ENCODE results near the gene CAPZA2.

CAPZA2 gene

DNA sequence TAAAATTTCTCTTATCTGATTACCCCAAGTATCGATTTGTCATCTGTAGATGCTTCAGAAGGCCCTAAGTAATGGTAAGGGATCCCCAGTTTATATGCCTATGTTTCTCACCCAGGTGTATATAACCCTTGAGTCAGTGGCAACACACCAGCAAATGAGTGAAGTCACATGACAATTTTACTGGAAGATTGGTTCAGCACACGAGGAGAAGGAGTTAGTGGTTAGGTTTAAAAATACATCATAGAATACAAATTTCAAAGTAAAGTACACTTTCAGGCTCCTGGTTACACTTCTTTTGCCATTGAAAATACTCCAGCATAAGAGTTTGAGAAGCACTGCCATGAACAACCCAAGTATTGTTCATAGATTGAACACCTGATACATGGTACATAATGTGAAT is 29.7 kb upstream of the CAPZA2 start:
- Histone ChIP-seq H3K27me3 (ENCODE audit: control insufficient read depth, insufficient read depth, low read length, poor library complexity, severe bottlenecking) (no peaks in the 10 kb centered on the region), H3K4me3 (ENCODE audit: insufficient read depth, low read depth, low read length) (no peak overlapping the region), H3K4me1 (ENCODE audit: control insufficient read depth, insufficient read depth, low read length) (no peaks in the 10 kb centered on the region), H3K36me3 (ENCODE audit: control insufficient read depth, insufficient read depth, low read length) (no peaks in the 10 kb centered on the region), H3K9me3 (ENCODE audit: control insufficient read depth, low read length) (no peaks in the 10 kb centered on the region), H3K27ac (ENCODE audit: insufficient read depth, low read depth, low read length, poor library complexity, severe bottlenecking) (no peak overlapping the region)
- WGBS, 2 experiments, result 90 to 95% methylated on average over 1 of the region's 2 CpGs

GRCh38 chr7:116834815-116835504 is 27.4 kb upstream of the CAPZA2 start:
- Histone ChIP-seq H3K27me3 (ENCODE audit: control insufficient read depth, insufficient read depth, low read length, poor library complexity, severe bottlenecking) (no peaks in the 10 kb centered on the region), H3K27ac (ENCODE audit: insufficient read depth, low read depth, low read length, poor library complexity, severe bottlenecking) (no peak overlapping the region), H3K4me3 (ENCODE audit: insufficient read depth, low read depth, low read length) (no peak overlapping the region), H3K4me1 (ENCODE audit: control insufficient read depth, insufficient read depth, low read length) (no peaks in the 10 kb centered on the region), H3K36me3 (ENCODE audit: control insufficient read depth, insufficient read depth, low read length) (no peaks in the 10 kb centered on the region), H3K9me3 (ENCODE audit: control insufficient read depth, low read length) (no peaks in the 10 kb centered on the region)
- WGBS, 2 experiments, result 92 to 95% methylated on average over 8 of the region's 9 CpGs

DNA sequence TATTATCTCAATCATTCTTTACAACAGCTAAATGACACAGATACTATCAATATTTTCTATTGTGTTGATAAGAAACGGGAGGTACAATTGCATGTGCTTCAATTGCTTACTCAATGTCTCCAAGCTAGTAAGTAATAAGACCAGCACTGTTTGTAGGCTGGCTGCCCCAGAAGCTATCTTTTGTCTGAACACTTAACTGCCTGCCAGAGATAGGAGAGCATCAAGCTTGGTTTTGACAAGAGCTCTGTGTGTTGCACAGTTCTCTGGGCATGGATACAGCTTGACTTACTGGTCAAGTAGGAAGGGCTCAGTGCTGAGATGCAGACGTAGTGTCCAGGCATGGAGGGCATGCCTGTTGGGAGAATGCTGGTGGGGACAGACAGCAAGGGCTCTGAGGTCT is 26.3 kb upstream of the CAPZA2 start:
- Histone ChIP-seq H3K27me3 (ENCODE audit: control insufficient read depth, insufficient read depth, low read length, poor library complexity, severe bottlenecking) (no peaks in the 10 kb centered on the region), H3K36me3 (ENCODE audit: control insufficient read depth, insufficient read depth, low read length) (no peaks in the 10 kb centered on the region), H3K4me1 (ENCODE audit: control insufficient read depth, insufficient read depth, low read length) (no peaks in the 10 kb centered on the region), H3K9me3 (ENCODE audit: control insufficient read depth, low read length) (no peaks in the 10 kb centered on the region), H3K27ac (ENCODE audit: insufficient read depth, low read depth, low read length, poor library complexity, severe bottlenecking) (no peak overlapping the region), H3K4me3 (ENCODE audit: insufficient read depth, low read depth, low read length) (no peak overlapping the region)
- WGBS, 2 experiments, result 96% methylated on average over 2 of the region's 2 CpGs

DNA sequence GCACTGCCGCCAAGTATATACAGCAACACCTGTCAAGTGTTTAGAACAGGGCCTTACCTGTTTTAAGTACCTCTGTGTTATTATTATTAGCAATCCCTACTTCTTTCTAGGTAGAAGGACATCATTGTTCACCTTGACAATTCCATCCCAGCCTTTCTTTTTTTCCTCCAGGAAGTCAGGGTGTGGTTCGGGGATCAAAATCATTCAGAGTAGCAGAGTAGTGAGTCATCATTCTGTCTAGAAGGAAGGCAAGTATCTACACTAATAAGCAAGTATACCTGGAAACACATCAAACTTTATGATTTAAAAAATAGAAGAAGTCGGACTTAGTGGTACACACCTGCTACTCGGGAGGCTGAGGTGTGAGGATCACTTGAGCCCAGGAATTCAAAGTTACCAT is 25.5 kb upstream of the CAPZA2 start:
- no peaks in the 10 kb centered on the region for H3K4me1 ChIP-seq (ENCODE audit: control insufficient read depth, insufficient read depth, low read length)
- H3K36me3 ChIP-seq (ENCODE audit: control insufficient read depth, insufficient read depth, low read length), result no peaks in the 10 kb centered on the region
- H3K4me3 ChIP-seq (ENCODE audit: insufficient read depth, low read depth, low read length), result no peak overlapping the region
- no peaks in the 10 kb centered on the region for H3K9me3 ChIP-seq (ENCODE audit: control insufficient read depth, low read length)
- no peaks in the 10 kb centered on the region for H3K27me3 ChIP-seq (ENCODE audit: control insufficient read depth, insufficient read depth, low read length, poor library complexity, severe bottlenecking)
- 96 to 98% methylated on average over 4 of the region's 4 CpGs for WGBS, 2 experiments
- no peak overlapping the region for H3K27ac ChIP-seq (ENCODE audit: insufficient read depth, low read depth, low read length, poor library complexity, severe bottlenecking)

DNA sequence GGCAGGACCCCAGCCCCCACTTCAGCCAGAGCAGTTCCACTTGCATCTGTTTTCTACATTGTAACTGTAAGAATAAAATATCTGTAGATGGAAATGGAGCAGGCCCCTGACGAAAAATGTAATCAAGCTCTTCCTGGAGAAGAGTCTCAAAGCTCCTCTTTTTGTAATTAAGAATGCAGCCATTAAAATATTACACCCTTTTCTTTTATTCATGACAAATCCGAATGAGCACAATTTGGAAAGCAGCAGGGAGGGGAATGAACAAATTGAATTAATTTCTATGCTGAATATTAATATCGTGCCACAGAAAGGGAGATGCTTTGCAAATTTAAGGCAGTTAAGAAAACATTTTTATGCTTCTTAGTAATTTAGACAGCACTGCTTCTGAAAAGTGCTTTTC is 24.8 kb upstream of the CAPZA2 start:
- WGBS, 2 experiments, result 93 to 97% methylated on average over 2 of the region's 3 CpGs
- no peaks in the 10 kb centered on the region for H3K4me1 ChIP-seq (ENCODE audit: control insufficient read depth, insufficient read depth, low read length)

GRCh38 chr7:116840256-116840655 is 22.1 kb upstream of the CAPZA2 start:
- Histone ChIP-seq H3K36me3 (ENCODE audit: control insufficient read depth, insufficient read depth, low read length) (no peaks in the 10 kb centered on the region), H3K27me3 (ENCODE audit: control insufficient read depth, insufficient read depth, low read length, poor library complexity, severe bottlenecking) (no peaks in the 10 kb centered on the region), H3K9me3 (ENCODE audit: control insufficient read depth, low read length) (no peaks in the 10 kb centered on the region), H3K4me1 (ENCODE audit: control insufficient read depth, insufficient read depth, low read length) (no peaks in the 10 kb centered on the region), H3K27ac (ENCODE audit: insufficient read depth, low read depth, low read length, poor library complexity, severe bottlenecking) (no peak overlapping the region), H3K4me3 (ENCODE audit: insufficient read depth, low read depth, low read length) (no peak overlapping the region)
- WGBS, 2 experiments, result 53 to 68% methylated on average over 4 to 5 of the region's 5 CpGs

More for the DNA sequence above, 24.8 kb upstream of the CAPZA2 start:
- H3K36me3 ChIP-seq (ENCODE audit: control insufficient read depth, insufficient read depth, low read length), result no peaks in the 10 kb centered on the region
- no peak overlapping the region for H3K27ac ChIP-seq (ENCODE audit: insufficient read depth, low read depth, low read length, poor library complexity, severe bottlenecking)
- no peaks in the 10 kb centered on the region for H3K27me3 ChIP-seq (ENCODE audit: control insufficient read depth, insufficient read depth, low read length, poor library complexity, severe bottlenecking)
- no peak overlapping the region for H3K4me3 ChIP-seq (ENCODE audit: insufficient read depth, low read depth, low read length)
- H3K9me3 ChIP-seq (ENCODE audit: control insufficient read depth, low read length), result no peaks in the 10 kb centered on the region

DNA sequence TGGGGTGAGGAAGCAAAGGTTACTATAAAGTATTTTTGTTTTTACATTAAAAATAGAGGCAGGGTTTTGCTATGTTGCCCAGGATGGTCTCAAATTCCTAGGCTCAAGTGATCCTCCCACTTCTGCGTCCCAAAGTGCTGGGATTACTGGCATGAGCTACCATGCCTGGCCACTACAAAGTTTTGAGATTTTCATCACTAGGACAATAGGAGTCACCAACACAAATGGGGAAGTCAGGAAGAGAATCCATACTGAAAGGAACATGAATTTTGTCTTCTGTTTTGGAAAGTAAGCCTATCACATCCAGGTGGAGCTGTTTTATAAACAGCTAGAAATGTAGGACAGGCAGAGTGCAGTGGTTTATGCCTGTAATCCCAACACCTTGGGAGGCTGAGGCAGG is 20.0 kb upstream of the CAPZA2 start:
- H3K27me3 ChIP-seq (ENCODE audit: control insufficient read depth, insufficient read depth, low read length, poor library complexity, severe bottlenecking), result no peaks in the 10 kb centered on the region
- no peaks in the 10 kb centered on the region for H3K9me3 ChIP-seq (ENCODE audit: control insufficient read depth, low read length)
- H3K27ac ChIP-seq (ENCODE audit: insufficient read depth, low read depth, low read length, poor library complexity, severe bottlenecking), result no peak overlapping the region
- H3K4me3 ChIP-seq (ENCODE audit: insufficient read depth, low read depth, low read length), result no peak overlapping the region
- H3K36me3 ChIP-seq (ENCODE audit: control insufficient read depth, insufficient read depth, low read length), result no peaks in the 10 kb centered on the region
- 72 to 86% methylated on average over 1 of the region's 1 CpG for WGBS, 2 experiments
- H3K4me1 ChIP-seq (ENCODE audit: control insufficient read depth, insufficient read depth, low read length), result no peaks in the 10 kb centered on the region

DNA sequence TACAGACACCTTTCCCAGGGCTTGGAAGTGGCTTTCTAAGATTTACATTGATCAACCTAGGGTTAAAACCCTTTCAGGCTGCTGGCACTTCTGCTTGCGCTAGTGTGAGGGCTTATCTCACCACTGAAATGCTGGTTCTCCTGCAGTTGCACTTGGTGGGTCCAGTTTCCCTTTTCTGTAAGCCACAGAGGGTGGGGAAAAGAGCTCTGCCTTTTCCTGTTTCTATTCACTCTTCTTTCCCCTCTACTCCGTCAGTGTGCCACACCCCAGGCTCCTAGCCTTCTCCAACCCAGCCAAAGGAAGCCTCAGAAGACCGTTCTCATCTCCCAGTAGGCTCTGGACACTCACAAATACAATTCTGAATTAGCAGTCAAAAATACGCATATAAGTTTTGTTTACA is 19.0 kb upstream of the CAPZA2 start:
- Histone ChIP-seq H3K36me3 (ENCODE audit: control insufficient read depth, insufficient read depth, low read length) (no peaks in the 10 kb centered on the region), H3K27ac (ENCODE audit: insufficient read depth, low read depth, low read length, poor library complexity, severe bottlenecking) (no peak overlapping the region), H3K27me3 (ENCODE audit: control insufficient read depth, insufficient read depth, low read length, poor library complexity, severe bottlenecking) (no peaks in the 10 kb centered on the region), H3K4me1 (ENCODE audit: control insufficient read depth, insufficient read depth, low read length) (no peaks in the 10 kb centered on the region), H3K4me3 (ENCODE audit: insufficient read depth, low read depth, low read length) (no peak overlapping the region), H3K9me3 (ENCODE audit: control insufficient read depth, low read length) (no peaks in the 10 kb centered on the region)
- WGBS, 2 experiments, result 91 to 97% methylated on average over 4 of the region's 4 CpGs

GRCh38 chr7:116851175-116851574 is 11.2 kb upstream of the CAPZA2 start:
- Histone ChIP-seq H3K4me3 (ENCODE audit: insufficient read depth, low read depth, low read length) (no peak overlapping the region), H3K36me3 (ENCODE audit: control insufficient read depth, insufficient read depth, low read length) (no peaks in the 10 kb centered on the region), H3K4me1 (ENCODE audit: control insufficient read depth, insufficient read depth, low read length) (no peaks in the 10 kb centered on the region), H3K27me3 (ENCODE audit: control insufficient read depth, insufficient read depth, low read length, poor library complexity, severe bottlenecking) (no peaks in the 10 kb centered on the region), H3K27ac (ENCODE audit: insufficient read depth, low read depth, low read length, poor library complexity, severe bottlenecking) (no peak overlapping the region), H3K9me3 (ENCODE audit: control insufficient read depth, low read length) (no peaks in the 10 kb centered on the region)
- WGBS, 2 experiments, result 94 to 96% methylated on average over 5 of the region's 5 CpGs

GRCh38 chr7:116851671-116852070 is 10.7 kb upstream of the CAPZA2 start:
- Histone ChIP-seq H3K9me3 (ENCODE audit: control insufficient read depth, low read length) (no peaks in the 10 kb centered on the region), H3K36me3 (ENCODE audit: control insufficient read depth, insufficient read depth, low read length) (no peaks in the 10 kb centered on the region), H3K4me1 (ENCODE audit: control insufficient read depth, insufficient read depth, low read length) (no peaks in the 10 kb centered on the region), H3K27ac (ENCODE audit: insufficient read depth, low read depth, low read length, poor library complexity, severe bottlenecking) (no peak overlapping the region), H3K27me3 (ENCODE audit: control insufficient read depth, insufficient read depth, low read length, poor library complexity, severe bottlenecking) (no peaks in the 10 kb centered on the region), H3K4me3 (ENCODE audit: insufficient read depth, low read depth, low read length) (no peak overlapping the region)
- WGBS, 2 experiments, result 92 to 98% methylated on average over 3 of the region's 3 CpGs

GRCh38 chr7:116854132-116854531 is 8.3 kb upstream of the CAPZA2 start:
- no peaks in the 10 kb centered on the region for H3K36me3 ChIP-seq (ENCODE audit: control insufficient read depth, insufficient read depth, low read length)
- 92 to 98% methylated on average over 1 of the region's 1 CpG for WGBS, 2 experiments
- H3K9me3 ChIP-seq (ENCODE audit: control insufficient read depth, low read length), result no peaks in the 10 kb centered on the region
- H3K4me1 ChIP-seq (ENCODE audit: control insufficient read depth, insufficient read depth, low read length), result no peaks in the 10 kb centered on the region
- no peaks in the 10 kb centered on the region for H3K27me3 ChIP-seq (ENCODE audit: control insufficient read depth, insufficient read depth, low read length, poor library complexity, severe bottlenecking)
- no peak overlapping the region for H3K4me3 ChIP-seq (ENCODE audit: insufficient read depth, low read depth, low read length)
- no peak overlapping the region for H3K27ac ChIP-seq (ENCODE audit: insufficient read depth, low read depth, low read length, poor library complexity, severe bottlenecking)

Data from ectodermal cell (in vitro differentiated cells).